ENCODE results near the gene MPZL3. TPM values are rescaled to one million over a fixed set of nuclear protein-coding genes. Genes with fewer than 3 reads are reported as not detected.
A peak's percentile ranks its signal among the peaks of the same experiment; 100 is the strongest.

The MPZL3 gene
- total RNA-seq, 1 experiment from 2014 or later: 0.72 TPM

DNA sequence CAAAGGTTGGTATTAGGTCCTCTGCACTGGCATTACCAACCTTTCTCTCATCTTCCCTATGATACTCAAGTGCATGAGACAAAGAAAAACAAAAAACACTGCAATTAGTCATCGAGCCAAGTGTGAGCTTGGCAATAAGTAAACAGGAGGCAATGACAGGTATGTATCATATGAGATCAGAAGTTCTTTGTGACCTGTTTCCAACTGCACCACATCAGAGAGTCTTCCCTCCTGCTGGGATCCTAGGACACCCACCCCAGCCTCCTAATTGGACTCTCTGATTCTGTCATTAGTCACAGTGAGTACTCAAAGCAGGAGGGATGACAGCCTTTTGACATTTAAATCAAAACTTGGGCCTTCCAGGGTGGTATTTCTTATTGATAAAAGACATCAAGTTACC, 19.5 kb downstream of the MPZL3 start:
- DNase-seq (ENCODE audit: low read depth): no peak

DNA sequence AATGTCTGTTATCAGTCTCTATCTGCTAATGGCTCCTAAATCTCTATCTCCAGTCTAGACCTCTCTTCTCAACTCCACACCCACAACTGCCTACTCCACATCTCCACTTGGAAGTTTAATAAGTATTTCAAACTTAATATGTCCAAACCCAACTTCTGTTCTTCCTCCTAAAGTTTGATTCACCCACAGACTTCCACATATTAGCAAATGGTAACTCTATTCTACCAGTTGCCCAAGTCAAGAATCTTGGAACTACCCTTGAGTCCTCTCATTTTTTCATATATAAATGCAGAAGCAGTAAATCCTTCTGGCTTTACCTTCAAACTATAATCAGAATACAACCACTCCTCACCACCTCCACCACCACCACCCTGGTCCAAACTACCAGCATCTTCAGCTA, 20.7 kb downstream of the MPZL3 start:
- no peak for DNase-seq (ENCODE audit: low read depth)

DNA sequence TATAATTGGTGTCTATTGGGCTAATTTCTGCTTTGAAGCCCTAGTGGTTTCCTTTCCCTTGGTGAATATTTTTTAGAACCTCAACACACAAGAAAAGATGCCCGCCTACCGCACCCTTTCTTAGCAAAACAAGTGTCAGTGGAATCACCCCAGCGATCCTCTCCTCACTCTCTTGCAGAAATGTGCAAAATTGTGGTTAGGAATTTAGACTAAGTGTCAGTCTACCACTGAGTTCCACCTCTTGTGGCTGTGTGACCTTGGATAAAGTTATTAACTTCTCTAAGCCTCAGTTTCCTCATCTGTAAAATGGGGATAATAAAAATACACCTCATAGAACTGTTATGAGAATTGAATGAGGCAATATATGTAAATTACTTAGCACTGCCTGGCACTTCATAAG, 22.1 kb downstream of the MPZL3 start:
- DNase-seq (ENCODE audit: low read depth): no peak

DNA sequence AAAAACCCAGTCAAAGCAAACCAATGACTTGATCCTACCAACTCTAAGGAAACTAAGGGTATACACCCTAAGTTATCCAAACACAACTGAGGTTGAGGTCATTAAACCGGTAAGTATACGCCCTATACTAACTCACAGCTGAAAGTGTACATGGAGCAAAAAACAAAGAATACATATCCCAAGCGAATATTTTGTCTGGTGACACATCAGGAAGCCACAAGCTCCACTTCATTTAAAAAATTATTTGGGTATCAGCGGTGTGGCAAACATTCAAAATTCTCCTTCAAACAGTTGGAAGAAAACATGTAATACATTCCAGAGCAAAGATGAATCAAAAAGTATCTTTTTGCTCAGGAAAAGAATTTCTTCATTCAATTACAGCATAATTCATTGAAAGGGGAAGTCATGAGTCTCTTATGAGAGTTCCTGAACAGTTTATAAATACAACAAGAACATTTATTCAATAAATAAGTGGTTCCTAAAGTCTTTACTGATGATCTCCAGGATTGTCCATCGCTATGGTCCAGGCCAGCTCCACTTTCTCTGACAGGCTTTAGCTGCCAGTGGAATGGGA, 22.8 kb downstream of the MPZL3 start:
- DNase-seq (ENCODE audit: low read depth): no peak

DNA sequence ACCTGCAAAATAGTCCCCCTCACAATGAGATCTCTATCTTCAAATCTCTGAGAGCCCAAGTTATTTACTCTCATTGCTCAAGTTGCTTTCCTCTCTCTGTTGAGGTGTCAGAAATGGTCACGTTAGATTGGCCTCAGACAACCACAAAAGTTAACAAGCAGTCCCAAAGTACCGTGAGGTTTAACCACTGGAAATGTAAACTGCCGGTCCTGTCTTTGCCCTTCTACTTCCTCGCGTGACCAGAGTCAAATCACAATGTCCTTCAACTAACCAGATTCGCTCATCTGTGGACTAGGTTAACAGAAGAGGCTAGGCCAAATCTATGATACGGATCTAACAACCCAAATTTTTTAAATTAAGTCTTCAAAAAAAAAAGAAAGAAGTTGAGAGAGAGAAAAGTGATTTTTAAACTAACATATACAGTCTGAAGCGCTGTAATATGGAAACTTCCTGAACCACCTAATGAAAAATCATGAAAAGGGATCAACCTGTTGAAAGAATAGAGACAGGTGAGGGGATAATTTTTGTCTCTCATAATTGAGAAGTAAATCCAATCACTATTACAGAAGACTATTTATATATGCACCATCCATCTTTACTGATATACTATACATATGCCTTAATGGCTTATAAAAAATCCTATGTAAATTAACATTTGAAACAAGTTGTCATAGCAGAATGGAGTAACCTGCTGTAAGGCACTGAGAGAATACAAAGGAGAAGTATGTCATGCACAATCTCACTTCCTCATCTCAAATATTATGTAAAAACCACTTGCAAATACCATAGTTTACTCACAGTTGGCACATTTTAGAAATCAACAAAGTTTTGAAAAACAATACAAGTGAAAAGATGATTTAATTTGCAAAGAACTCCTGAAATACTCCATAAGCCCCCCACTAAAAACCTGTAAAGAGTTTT, 24.0 kb downstream of the MPZL3 start:
- DNase-seq (ENCODE audit: low read depth): no peak

DNA sequence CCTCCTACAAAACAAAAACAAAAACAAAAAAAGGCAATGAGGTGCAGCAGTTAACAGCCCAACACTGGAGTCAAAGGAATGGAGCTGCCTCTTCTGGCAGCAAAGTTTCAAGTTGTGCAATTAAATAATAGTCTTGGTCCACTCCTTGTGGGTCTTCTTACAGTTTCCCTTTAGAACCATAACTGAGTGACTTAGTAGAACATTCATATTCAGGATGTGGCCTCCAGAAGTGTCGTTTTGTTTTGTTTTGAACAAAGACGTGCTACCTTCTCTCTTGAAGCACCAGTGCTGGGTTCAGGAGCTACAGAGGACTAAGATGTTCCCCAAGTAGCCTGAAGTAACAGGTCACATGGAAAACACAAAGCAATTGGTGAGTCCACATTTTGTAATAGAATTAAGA, 25.4 kb downstream of the MPZL3 start:
- DNase-seq (ENCODE audit: low read depth): no peak

DNA sequence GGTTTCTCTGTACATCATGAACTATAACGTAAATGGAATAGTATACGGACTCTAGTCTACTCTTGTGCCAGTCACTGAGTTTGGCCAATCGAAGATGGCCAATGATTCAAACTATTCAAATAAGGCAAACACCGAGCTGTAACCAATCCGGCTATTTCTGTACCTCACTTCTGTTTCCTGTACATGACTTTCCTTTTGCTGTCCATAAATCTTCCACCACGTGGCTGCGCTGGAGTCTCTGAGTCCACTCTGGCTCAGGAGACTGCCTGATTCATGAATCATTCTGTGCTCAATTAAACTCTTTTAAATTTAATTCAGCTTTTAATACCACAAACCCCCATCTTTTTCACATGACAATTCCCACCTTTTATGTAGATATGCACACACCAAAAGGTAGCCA, 25.9 kb downstream of the MPZL3 start:
- peak; percentile 38 for DNase-seq (ENCODE audit: low read depth)

DNA sequence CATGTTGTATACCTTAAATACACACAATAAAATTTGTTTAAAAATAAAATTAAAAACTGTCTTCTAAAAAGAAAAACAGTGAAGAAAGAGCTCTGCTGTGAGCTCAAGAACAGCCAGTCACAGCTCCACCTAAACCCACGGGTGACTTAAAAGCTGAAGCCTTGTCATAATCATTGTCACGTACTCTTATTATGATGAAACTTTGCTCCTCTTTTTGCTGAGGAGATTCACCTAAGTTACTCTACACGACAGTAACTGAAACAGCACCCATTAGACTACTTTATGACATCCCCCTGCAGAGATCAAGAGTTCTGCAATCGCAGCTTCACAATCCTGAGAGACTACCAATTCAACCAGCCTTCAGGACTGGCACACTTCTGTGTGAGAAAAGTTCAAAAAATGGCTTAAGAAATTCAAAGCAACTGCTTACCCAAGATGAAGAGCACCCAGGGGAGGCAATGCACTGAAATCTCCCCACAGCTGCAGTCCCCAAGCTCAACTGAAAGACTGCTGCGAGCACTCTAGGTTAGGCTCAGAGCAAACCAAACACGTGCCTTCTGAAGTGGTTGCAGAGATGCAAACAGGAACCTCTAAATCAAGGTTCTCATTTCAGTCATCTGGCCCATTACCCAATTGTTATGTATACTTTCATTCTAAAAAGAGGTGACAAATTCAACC, 27.5 kb downstream of the MPZL3 start, which contains the start of gene JAML:
Gene JAML, minus strand, starts transcription at position 501 of the 678 bp plus-strand sequence. CDS start 10,145 bp downstream, outside the sequence.
- DNase-seq (ENCODE audit: low read depth): no peak

DNA sequence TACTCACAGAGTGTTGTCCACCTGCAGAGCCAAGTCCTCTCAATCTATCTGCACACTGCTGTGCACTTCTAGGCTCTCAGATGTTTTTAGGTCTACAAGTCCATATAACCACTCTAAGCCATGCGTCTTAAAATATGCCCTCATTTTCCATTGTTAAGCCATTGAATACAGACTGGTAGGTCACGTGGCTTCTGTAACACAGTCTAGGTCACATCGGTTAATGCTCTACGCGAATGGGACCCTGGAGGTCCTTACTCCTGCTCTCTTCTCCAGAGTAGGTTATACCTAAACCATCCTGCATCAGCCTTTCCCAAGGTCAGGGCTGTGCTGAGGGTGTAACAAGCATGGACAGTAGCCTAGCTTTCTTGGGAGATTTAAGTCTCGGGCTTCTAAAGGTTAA, 28.2 kb downstream of the MPZL3 start:
- no peak for DNase-seq (ENCODE audit: low read depth)

DNA sequence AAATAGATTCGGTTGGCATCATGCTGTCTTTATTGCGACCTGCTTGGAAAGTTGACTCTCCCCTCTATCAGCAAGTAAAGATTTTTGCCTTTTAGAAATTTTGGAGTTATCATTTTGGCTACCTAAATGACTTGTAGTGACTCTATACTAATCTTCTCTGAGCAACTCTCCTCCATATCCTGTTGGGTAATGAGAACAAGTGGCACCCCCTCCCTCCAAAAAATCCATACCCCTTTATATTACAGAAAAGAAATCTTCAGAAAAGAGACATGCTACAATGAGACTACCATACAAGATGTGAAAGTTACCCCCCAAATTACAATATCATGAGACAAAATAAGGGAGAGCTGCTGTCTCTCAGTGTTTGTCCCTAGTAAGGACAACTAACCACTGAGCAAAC, 28.6 kb downstream of the MPZL3 start:
- DNase-seq (ENCODE audit: low read depth): no peak

DNA sequence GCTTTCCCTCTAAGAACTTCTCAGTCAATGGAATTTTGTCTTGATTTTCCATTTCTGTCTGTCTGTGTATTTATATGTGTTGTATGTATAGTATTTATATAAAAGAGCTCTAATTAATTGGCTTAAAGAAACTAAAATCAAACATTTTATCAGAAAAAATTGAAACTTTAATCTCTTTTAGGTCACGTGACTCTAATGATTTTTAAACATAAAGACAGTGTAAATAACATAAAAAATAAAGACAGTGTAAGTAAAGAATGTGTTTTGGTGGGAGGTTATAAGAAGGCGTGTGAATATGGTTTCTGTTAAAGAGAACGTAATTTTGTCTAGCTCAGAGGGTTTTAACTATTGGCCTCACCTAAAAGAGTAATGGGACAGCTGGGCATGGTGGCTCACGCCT, 29.7 kb downstream of the MPZL3 start:
- DNase-seq (ENCODE audit: low read depth): no peak

DNA sequence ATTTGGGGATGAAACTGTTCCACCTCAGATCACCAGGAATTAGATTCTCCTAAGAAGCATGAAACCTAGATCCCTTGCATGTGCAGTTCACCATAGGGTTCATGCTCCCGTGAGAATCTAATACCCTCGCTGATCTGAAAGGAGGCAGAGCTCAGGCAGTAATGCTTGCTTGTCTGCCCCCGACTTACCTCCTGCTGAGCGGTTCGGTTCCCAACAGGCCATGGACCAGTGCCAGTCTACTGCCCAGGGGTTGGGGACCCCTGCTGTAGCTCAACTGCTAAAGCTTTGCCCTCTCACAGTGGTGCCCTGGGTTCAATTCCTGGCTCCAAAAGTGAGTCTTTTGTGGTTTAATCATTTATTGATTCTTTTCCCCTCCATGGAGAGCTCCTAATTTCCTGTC, 30.7 kb downstream of the MPZL3 start:
- DNase-seq (ENCODE audit: low read depth): no peak

DNA sequence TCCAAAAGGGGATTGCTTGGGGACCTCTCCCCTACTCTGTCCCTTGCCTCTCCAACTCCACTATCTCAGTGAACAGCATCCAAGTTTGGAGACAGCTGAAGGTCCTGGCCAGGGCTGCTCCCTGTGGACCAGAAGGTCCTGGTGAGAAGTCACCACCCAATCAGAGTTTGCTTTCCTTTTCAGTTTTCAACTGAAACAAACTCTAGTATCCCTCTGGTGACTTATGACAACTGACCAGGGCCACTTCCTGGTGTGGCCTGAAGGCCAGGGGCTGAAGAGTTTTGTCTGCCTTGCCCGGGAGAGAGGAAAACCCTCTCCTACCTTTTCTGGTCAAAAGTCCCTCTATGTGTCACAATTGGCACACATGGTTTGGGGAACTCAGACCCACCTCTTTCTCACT, 32.4 kb downstream of the MPZL3 start:
- DNase-seq (ENCODE audit: low read depth): no peak

DNA sequence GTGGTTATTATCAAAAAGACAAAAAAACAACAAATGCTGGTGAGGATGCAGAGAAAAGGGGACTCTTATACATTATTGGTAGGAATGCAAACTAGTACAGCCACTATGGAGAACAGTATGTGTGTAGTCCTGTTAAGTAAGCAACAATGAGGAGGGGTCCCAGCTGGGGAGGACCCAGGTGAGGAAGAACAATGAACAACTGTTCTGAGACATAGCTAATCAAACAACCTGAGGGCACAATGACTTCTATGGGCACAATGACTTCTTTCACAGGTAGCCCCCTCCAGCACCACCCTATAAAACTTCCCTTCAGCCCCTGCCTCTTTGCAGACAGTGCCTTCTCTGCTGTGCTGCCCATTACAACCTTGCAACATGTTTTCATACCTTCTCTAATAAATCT, 32.9 kb downstream of the MPZL3 start:
- DNase-seq (ENCODE audit: low read depth): no peak

DNA sequence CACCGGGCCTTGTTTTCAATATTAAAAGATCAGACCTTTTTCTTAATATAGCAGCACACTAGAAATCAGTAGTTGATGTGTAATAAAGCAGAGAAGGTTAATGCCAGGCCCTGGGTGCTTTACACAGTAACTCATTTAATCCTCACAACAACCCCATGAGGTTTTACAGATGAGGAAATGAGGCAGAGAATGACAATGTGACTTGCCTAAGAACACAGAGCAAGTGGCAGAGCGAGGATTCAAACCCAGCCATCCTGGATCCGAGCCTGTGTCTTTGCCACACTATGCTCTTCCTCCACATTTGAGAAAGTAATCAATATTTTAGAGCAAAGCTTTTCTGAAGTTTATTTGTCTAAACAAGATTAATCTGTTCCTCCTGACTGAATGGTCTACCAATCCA, 34.6 kb downstream of the MPZL3 start:
- DNase-seq (ENCODE audit: low read depth): no peak

DNA sequence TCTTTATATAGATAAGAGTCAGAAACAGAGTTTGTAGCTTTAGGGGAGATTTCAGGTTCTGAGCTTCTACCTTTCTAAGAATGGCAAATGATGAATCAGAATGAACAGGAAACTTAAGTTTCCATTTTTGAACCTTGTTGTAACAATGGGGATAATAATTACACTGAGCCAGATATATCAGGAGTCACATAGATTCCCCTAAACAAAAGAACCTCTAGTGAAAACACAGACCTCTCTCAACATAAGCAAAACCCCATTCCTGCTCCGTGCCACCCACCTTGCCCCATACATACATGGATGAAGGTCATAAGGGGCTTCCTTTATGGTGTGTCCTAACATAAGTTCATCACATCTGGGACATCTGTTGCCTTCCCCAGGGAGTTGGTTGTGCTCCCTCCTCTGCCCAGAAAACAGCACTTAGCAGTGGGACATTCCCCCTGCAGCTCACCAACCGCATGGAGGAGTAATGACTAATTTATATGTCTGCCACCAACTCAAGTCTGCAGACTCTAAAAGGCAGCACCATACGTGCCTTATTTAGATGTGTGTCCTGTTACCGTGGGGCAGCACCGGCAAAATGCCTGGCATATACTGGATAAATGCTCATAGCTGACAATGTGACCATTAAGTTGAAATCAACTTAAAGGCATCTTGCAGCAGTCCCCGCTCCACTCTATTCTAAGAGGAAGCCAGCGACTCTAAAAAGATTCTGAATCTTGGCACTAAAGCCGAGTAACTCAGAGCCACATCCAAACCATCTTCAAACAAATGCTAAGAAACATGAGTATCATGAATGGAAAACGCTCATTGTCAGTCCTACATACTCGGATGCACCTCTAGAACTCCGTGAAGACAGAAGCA, 35.3 kb downstream of the MPZL3 start:
- DNase-seq (ENCODE audit: low read depth): no peak

DNA sequence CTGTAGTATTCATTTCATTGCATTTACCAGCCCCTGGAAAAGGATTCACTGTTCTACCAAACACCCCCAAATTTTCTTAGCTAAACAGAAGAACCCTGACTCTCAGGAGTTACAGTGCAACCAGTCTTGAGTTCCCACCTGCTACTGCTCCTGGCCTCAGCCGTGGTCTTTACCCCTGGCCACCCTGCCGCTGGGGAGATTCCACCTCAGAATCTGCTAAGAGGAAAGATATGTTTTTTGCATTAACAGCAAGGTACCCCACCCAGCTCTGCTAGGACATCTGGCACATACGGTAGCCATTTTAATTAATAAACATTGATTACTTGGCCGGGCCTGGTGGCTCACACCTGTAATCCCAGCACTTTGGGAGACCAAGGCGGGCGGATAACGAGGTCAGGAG, 36.4 kb downstream of the MPZL3 start:
- DNase-seq (ENCODE audit: low read depth): no peak

DNA sequence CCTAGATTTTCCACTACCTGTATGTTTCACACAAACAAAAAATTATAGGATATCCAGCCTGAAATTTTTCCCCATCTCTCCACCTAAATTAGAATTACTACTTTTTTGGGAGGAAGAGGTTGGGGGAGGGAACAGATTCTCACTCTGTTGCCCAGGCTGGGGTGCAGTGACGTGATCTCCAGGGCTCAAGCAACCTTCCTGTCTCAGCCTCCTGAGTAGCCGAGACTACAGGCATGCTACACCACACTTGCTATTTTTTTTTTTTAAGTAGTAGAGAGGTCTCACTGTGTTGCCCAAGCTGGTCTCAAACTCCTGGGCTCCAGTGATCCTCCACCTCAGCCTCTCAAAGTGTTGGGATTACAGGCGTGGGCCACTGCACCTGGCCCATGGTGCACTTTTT, 36.9 kb downstream of the MPZL3 start:
- no peak for DNase-seq (ENCODE audit: low read depth)

DNA sequence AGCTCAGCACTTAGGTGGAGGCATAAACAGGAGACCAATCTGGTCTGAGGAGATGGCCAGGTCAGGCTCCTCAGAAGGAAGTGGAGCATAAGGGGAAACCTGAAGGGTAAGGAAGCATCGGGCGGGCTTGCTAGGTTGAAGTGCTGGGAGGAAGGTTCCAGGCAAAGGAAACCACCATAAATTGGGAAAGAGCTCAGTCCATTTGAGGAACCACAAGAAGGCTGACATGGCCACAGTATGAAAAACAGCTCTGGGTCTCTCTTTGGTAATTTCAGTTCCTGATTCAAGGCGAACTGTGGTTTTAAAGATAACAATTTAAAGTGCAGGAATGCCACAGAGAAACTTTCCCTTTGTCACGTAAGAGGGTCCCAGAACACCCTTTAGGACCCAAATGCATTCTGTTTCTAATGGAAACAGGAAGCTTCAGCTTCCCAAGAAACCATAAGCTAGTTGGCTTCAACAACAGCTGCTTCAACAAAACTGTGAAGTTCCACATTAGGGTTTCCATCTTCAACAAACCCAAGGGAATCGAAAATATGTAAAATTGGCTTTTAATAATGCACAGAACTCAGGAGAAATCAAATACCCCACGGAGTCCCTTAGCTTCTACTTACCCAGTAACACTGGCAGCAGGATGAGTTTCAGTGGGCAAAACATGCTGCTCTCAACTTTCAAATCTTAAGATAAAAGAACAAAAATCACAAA, 37.8 kb downstream of the MPZL3 start:
- DNase-seq (ENCODE audit: low read depth): no peak

DNA sequence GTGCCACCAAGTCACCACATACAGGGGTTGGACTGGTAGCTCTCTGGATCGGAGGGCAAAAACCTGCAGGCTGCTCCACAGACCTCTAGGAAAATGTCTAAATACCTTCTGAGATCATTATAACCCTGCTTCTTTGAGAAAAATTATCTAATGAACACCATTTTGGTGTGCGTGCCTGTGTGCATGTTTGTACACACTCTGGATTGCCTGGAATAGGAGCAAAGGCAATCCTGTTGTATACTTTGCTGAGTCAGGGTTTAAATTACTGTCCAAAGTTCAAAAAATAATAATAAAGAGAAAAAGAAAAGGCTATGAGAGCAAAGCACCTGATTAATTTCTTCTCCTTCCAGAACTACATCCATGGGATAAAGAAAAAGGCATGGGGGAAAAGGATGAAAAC, 38.4 kb downstream of the MPZL3 start:
- no peak for DNase-seq (ENCODE audit: low read depth)

DNA sequence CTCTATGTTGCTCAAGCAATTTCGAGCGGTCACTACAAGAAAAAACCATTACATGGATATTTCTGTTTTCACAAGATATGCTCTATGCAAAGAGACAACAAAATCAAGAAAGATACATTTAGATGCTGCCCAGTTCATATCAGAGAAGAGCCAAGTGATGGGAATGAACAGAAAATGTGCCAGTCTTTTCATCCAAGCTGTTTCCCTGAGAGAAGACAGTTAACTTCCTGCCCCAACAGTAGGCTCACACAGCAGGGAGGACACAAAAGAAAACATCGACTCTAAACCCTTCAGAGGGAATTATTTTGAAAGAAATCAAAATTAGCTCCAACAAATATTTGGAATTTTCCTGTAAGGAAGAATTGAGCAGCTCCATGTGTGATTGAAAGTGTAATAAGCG, 39.0 kb downstream of the MPZL3 start:
- DNase-seq (ENCODE audit: low read depth): no peak

Measured in RPMI7951 (cell line).